ENCODE measurements around the gene POLN.

POLN gene

GRCh38 chr4:2066571-2067445, 175.1 kb downstream of the POLN start:
- DNase-seq = no peak

- DNase-seq = no peak
Observed at GRCh38 chr4:2066011-2066551, 175.8 kb downstream of the POLN start.

GRCh38 chr4:2065106-2065930, 176.6 kb downstream of the POLN start:
- DNase-seq = no peak

- DNase-seq = no peak
Observed at GRCh38 chr4:2064276-2064991, 177.5 kb downstream of the POLN start.

- no peak for DNase-seq
Observed at GRCh38 chr4:2063557-2064275, 178.2 kb downstream of the POLN start.

GRCh38 chr4:2062808-2063524, 179.0 kb downstream of the POLN start:
- no peak for DNase-seq

- DNase-seq = no peak
Observed at GRCh38 chr4:2062168-2062807, 179.6 kb downstream of the POLN start.

- DNase-seq = no peak
Observed at GRCh38 chr4:2061186-2062131, 180.5 kb downstream of the POLN start.

GRCh38 chr4:2060611-2061185, 181.2 kb downstream of the POLN start:
- no peak for DNase-seq

- no peak for DNase-seq
Observed at GRCh38 chr4:2059726-2060602, 182.0 kb downstream of the POLN start.

- peak; percentile 36 to 50 for DNase-seq
Observed at GRCh38 chr4:2059046-2059725, 182.7 kb downstream of the POLN start, which contains the start of gene NAT8L. NAT8L (plus strand) TSS chr4:2059327; CDS start chr4:2059512, 185 bp downstream.

GRCh38 chr4:2058264-2059045, 183.5 kb downstream of the POLN start:
- no peak for DNase-seq

GRCh38 chr4:2057382-2058065, 184.4 kb downstream of the POLN start:
- DNase-seq = no peak

- DNase-seq = no peak
Observed at GRCh38 chr4:2054217-2054616, 187.7 kb downstream of the POLN start.

- DNase-seq = no peak
Observed at GRCh38 chr4:2051086-2051485, 190.8 kb downstream of the POLN start.

- DNase-seq = no peak
Observed at GRCh38 chr4:2049811-2050210, 192.1 kb downstream of the POLN start.

All from inflammatory macrophage treated with lipopolysaccharide for 1 hour (primary cell).